DMS 273 (cell line): ENCODE measurements around the gene NUAK1.
A peak's percentile ranks its signal among the peaks of the same experiment; 100 is the strongest.

Experiments
- DNase-seq: peaks from one replicate; lab custom pipeline; 2025; ENCODE audit not compliant: unreplicated experiment; lab: John Stamatoyannopoulos, UW

NUAK1 gene

DNA sequence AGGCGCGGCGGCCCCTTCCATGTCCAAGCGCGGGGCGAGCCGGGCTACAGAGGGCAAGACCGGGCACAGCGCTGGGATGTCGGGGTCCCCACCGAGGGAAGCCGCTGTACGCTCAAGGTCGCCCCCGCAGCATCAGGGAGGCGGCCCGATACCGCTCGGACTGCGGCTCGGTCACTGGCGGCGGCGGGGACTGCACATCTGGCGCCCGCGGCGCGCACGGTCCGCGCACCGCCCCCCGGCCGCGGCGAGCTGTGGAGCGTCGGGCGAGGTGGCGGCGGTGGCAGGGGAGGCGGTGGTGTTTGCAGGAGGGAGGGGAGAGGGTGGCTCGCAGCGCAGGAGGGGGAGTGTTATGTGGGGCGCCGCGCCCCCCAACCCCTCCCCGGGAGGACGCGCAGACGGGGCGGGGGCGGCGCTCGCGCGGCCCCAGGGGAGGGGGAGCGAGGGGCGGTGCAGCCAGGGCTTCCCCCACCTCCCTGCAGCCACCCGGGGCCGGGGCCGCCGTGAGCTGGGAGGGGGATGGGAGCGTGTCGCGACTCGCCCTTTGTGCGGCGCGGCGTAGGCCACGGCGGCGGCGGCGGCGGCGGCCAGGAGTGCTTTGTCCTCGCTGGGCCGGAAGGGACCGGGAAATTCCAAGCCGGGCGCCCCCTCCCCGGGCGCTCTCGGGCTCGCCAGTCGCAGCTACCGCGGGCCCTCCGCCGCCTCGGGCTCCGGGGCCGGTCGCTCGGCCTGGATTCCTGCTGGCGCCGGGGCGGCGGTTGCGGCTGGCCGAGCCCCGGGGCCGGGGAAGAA lies at the start of gene NUAK1:
Gene NUAK1, minus strand, starts transcription at position 322 of the 789 bp plus-strand sequence. Its CDS starts 301 bp downstream, at position 21.
- peak; percentile 73 for DNase-seq

DNA sequence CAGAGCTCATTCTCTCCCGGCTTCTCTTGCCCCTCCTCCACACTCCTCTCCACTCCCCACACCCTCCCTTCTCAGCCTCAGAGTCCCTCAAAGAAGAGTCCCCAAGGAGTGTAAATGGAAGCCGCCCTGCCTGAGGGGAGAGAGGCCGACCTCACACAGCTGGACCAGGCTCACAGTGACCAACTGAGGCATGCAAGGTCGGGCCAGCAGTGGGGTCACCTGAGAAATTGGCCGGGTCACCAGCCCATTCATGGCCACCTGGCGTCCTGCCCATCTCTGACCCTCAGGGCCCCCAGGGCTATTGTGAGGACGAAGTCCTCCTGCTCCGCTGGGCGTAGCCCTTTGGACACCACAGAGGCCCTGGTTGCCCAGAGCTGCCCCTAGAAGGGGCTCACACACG lies 49.5 kb upstream of the NUAK1 start:
- DNase-seq, result no peak

DNA sequence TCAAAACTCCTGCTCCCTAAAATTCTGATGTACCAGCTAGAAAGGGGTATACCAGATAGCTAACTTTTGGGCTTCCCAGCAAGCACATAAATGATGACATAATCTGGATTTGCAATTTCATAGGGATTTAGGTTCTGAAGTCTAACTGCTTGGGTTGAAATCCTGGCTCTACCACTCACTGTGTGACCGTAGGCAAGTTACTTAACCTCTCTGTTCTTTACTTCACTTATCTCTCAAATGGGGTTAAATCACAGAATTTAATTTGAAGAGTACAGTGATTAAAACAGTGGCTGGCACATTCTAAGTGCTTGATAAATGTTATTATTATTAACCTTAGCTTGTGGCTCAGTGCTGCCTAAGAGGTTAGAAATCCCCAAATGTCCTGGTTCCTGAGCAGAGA lies 49.1 kb upstream of the NUAK1 start:
- no peak for DNase-seq

DNA sequence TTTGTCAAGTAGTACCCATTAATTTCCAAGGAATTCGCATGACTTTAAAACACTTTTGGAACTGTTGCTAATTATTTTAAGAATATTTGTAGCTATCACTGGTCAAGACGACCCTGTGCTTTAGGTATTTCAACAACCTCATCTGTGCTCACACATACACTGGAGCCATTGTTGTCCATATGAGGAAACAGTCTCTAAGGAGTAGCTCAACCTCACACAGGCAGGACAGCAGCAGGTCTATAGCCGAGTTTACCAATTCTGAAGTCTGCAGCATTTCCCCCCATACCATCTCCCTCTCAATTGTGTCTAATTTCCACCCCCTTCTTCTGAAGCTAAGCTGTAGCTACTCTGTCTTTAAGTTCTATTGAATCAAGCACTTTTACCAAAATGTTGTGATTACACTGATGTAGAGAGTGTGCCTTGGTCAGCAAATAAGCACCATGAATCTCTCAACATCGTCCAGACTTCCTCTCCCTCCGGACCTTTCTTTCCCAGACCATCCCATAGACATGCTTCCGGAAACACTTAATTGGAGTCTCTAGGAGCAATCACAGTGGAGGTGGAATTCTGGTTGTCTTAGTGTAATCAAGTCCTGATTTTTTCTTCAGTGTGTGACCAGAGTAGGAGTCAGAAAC lies 48.5 kb upstream of the NUAK1 start:
- DNase-seq, result no peak

DNA sequence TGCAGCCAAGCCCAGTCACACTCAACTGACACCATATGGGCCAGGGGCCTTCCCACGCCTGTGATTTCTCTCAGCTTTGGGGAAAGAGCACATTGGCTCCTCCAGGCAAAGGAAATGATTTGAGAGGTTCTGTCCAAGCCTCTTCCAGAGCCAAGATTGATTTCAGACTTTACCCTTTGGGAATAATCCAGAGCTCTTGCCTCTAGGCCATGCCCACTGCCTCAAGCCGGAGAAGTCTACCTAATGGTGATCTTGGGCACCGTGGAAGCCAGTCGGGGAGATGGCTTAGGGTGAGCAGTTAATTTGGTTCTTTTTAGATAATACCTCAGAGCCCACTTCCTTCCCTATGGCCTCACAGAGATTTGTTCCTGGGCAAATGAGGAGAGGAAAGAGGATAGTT lies 45.0 kb upstream of the NUAK1 start:
- DNase-seq, result no peak

DNA sequence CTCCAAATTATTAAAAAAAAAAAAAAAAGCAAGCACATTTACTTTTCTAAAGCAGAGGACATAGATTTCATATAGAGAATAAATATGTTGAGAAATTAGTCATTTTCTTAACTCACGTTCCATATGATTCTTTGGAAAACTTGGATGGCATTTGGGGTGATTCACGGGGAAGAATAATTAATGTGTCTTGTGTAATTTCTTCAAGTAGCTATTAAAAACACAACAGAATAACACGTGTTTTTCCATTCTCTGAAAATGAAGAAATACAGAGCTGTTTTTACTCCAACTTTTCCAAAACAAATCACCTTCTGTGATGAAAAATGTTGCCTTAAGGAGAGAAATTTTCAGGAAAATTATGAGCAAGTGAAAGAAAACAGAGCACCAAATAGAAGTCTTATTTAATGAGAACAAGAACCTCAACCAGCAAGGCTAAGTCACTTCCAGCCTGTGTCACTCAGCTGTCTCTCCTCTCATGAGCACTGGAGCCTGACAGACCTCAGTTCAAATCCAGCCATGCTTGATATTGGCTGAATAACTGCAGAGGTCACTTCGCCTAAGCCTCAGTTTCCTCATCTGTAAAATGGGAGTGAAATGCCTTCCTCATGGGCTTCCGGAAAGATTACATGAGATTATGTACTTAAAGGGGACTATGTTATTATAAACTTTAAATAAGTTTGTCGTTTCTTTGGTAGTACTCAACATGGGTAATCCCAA lies 42.8 kb upstream of the NUAK1 start:
- no peak for DNase-seq

DNA sequence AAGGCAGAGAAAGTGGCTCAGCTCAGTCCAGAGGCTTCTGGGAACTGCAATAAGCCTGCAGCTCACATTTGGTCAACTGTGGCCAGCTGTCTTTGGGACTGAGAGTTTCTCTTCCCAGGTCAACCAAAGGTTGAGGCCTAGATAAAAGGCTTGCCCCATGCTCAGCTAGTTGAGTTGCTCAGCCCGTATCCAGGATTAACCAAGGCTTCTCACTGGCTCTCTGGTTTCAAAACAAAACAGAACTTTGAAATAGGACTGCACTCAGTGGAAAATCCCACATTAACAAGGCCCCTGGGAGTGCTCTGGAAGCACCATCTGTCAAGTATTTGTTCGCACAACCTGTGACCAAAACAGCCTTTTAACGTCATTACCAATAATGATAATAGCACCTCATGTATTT lies 40.3 kb upstream of the NUAK1 start:
- peak; percentile 94 for DNase-seq

DNA sequence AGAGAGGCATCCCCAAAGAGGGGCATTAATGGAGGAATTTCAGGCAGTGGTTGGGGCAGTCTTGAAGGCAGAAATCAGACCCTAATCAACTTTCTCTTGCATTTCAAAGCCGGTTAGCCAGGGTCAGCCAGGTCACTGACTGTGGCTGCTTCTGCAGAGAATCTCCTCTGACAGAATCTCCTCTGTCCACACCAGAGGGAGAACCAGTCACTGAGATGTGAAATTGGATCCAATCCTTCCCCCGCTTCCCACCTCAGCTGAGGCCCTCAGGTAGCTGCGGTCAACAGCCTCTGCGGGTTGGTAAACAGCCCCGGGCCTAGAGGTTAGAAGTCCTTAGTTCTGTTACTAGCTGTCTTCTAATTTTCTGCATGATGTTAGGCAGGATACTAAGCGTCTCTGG lies 39.8 kb upstream of the NUAK1 start:
- DNase-seq, result no peak

DNA sequence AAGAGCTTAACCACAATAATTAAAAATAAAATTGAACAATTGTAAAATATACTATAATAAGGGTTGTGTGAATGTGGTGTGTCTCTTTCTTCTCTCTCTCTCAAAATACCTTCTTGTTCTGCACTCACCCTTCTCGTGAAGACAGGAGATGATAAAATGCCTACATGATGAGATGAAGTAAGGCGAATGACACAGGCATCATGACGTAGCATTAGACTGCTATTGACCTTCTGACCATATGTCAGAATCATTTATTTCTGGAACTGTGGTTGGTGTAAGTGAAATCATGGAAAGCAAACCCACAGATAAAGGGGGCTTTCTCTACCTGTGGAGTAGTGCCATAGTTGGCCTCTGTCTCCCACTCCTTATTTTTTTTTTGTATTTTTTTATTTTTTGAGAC lies 37.8 kb upstream of the NUAK1 start:
- DNase-seq, result no peak

DNA sequence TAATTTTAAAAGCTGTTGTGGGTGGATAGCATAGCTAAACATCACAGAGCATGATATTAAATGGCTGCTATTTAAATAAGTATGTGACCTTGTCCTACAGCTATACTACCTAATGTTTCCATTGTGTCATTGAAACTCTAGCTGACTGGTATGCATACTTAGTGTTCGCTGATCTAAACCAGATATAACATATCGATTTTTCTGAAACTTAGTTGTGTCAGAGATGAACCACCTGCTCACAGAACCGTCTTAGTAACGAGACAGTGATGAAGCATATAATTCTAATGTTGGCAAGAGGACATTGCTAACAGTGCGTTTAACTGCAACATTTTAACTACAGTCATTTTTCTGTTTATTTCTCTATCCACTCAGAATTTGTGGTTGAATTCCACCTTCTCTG lies 36.1 kb upstream of the NUAK1 start:
- DNase-seq, result no peak

DNA sequence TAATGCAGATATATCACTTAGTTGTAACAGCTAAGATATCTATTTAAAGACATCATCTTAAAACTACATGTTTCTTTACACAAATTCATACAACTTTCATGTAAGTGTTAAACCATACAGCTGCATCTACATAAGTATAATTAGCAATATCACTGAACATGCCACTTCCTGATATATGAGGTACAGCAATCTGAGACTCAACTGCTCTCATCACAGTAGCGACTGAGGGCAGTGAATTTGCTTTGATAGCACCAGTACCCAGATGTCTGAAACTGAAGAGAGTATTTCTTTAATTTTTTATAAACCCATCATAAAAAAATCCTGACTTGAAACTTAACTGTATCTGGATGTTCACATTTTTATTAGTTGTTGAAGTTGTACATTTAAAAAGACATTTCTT lies 34.7 kb upstream of the NUAK1 start:
- DNase-seq, result no peak

DNA sequence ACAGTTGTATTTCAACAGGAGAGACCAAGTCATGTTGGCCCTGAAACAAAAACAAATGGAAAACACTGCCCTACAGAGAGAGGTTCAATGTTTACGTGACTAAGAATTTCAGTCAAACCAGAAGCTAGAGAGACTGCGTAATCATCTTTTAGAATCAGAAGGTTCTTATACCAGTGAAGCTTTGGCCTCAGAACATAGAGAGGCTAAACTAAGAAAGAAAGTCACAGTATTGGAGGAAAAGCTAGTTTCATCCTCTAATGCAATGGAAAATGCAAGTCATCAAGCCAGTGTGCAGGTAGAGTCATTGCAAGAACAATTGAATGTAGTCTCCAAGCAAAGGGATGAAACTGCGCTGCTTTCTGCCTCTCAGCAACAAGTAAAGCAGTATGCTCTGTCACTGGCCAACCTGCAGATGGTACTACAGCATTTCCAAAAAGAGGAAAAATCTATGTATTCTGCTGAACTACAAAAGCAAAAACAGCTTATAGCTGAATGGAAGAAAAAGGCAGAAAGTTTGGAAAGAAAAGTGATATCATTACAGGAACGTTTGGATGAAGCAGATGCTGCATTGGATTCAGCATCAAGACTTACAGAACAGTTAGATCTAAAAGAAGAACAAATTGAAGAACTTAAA lies 32.5 kb upstream of the NUAK1 start:
- peak; percentile 23 for DNase-seq

DNA sequence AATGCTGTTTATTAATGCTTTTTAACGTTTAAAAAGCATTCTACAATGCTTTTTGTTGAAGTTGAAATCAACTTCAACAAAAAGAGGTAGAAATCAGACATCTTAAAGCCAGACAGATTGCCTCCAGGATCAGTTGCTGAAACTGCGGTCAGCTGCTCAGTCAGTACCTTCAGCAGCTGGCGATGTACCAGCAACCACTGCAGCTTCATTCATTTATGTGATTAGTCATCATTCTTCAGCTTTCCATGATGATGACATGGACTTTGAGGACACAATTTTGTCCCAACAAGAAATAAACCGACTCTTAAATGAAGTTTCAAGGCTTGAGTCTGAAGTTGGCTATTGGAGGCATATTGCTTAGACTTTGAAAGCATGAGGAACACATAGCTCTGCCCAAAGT lies 31.5 kb upstream of the NUAK1 start:
- DNase-seq, result peak; percentile 25

DNA sequence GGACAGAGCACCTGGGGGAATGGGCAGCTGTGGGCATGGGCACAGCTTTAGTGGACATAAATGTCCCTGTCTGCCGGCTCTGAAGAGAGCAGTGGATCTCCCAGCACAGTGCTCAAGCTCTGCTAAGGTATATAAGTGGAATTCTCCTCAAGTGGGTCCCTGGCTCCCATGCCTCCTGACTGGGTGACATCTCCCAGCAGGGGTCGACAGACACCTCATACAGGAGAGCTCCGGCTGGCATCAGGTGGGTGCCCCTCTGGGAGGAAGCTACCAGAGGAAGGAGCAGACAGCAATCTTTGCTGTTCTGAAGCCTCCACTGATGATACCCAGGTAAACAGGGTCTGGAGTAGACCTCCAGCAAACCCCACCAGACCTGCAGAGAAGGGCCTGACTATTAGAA lies 25.0 kb upstream of the NUAK1 start:
- no peak for DNase-seq

DNA sequence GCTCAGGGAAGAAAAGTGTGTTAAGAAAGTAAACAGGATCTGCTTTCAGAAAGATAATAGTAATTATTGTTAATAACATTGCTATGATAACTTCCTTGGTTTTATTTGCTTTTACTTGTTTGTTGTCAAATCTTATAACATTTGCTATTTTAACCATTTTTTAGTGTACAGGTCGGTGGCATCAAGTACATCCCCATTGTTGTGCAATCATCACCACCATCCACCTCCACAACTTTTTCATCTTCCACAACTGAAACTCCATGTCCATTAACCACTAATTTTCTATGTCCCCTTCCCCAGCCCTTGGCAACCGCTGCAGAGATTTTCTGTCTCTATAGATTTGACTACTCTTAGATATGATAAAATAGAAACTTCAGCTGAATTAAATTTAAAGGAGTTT lies 22.7 kb upstream of the NUAK1 start:
- DNase-seq, result no peak

DNA sequence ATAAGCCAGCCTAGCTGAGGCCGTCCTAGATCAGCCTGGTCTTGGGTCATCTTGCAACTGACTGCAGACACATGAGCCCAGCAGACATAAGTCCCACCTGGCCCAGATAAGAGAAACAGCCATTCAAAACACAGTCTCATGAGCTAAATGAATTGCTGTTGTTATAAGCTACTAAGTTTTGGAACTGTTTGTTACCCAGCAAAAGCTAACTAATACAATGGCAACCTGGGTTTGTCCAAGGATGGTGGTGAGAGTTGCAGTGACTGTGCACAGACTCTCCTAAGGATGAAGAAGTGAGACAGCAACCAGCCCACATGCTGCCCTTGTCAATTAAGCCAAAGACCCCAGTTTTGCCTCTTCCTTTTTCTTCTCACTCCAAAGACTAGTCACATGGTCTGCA lies 22.2 kb upstream of the NUAK1 start:
- DNase-seq, result no peak

DNA sequence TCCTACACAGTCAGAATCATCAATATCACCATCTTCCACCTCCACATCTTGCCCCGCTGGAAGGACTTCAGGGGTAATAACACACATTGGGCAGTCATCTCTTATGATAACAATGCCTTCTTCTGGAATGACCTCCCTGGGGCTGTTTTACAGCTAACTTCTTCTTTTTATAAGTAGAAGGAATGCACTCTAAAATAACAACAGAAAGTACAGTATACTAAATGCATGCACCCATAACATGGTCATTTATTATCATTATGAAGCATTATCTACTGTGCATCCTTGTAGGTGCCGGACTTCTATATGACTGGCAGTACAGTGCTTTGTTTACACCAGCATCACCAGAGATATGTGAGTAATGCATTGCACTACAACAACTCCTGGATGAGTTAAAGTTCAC lies 19.0 kb upstream of the NUAK1 start:
- no peak for DNase-seq

DNA sequence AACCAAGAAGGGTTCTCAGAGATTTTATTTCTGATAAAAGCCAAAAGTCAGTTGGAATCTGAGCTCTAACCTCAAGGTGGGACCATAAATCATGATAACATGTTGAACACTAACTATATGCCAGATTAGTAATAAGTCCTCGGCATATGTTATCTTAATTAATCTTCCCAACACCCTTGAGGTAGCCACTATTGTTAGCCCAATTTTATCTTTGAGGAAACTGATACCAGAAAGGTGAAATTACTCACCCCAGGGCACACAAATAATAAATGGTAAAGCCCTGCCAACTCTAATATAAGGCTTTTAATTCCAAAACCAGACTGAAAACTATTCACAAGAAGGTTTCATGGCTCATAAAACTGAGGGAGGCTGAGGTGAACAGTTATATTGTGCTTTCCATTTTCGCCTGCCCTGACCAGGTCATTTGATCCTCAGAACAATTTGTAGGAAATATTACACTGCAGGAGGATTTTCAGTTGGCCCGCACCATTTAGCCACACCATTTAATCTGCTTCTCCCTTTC lies 16.1 kb upstream of the NUAK1 start:
- no peak for DNase-seq

DNA sequence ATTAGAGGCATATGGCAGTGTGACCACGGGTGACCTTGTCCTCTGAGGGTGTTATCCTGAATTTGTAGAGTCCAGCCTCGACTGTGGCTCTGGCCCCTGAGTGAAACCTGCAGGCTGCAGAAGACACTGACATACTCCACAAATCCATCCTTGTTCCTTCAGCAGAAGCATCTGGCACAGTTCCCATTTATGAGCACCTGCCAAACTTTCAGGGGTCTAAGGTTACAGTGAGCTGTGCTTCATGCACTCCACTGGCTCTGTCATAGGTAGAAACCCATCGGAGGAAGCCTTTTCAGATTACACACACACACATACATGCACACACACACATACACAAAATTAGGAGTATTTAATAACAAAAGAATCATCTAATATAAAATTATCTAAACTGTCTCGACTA lies 13.6 kb upstream of the NUAK1 start:
- peak; percentile 43 for DNase-seq

DNA sequence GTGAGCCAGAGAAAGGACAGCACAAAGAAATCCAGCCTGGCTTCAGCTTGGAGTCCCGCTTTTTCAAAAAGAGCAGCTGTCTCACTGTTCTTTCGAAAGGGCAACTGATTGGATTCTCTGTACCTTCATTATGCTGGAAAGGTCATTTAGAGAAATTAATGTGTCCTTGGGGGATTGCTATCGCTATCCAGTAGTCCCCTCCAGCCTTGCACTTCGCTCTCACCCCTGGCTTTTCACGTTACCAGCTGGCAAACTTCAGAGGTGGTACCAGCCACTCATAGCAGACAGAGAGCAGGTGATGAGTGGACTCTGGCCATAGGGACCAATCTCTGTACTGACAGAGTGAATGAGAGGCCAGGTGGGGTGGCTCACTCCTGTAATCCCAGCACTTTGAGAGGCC lies 11.8 kb upstream of the NUAK1 start:
- DNase-seq, result peak; percentile 30

DNA sequence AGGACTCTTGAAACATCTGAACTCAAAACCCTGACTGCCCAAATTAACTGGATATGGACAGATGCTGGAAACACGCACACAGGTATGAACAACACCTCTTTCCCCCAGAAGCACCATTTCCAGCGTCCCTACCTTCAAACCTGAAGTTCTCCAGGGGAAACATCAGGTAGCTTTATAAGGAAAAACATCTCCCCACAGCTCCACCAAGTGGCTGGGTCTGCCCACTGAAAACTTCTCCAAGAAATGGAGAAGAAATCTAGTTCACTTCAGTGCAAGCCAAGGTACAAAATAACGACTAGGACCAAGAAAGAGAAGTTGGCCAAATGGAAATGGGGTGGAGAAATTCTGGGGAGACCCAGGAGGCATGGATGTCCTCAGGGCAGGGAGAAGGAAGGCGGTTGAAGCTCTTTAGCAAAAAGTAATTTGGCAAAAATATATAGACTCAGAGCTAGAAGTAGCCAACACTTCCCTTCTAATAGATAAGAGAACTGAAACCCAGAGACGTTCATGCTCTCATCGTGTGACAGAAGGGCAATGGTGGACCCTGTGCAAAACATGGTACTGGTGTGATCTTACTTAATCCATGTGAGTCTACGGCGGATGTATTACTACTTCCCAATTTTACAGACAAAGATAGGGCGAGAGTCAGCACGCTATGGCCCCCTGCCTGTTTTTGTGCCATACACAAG lies 10.5 kb upstream of the NUAK1 start:
- DNase-seq, result peak; percentile 32
